Measurements from ENCODE around the gene NLGN1.

DNA sequence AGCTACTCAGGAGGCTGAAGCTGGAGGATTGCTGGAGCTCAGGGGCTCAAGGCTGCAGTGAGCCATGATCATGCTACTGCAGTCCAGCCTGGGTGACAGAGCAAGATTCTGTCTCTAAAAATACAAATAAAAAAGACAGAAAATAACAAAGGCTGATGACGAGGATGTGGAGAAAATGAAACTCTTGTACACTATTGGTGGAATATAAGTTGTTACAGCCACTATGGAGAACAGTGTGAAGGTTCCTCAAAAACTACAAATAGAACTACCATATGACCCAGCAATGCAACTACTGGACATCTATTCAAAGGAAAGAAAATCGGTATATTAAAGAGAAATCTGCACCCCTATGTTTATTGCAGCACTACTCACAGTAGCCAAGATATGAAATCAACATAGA lies 934.8 kb downstream of the NLGN1 start:
- TF ChIP-seq POLR2AphosphoS5 (IDR thresholded peaks at IDR 0.05; ENCODE audit: low read depth, low read length) (no peak), SIN3A (IDR thresholded peaks at IDR 0.05; ENCODE audit: borderline replicate concordance, insufficient read depth, low read depth, low read length) (no peak)
- TF ChIP-seq, protein P1, sequence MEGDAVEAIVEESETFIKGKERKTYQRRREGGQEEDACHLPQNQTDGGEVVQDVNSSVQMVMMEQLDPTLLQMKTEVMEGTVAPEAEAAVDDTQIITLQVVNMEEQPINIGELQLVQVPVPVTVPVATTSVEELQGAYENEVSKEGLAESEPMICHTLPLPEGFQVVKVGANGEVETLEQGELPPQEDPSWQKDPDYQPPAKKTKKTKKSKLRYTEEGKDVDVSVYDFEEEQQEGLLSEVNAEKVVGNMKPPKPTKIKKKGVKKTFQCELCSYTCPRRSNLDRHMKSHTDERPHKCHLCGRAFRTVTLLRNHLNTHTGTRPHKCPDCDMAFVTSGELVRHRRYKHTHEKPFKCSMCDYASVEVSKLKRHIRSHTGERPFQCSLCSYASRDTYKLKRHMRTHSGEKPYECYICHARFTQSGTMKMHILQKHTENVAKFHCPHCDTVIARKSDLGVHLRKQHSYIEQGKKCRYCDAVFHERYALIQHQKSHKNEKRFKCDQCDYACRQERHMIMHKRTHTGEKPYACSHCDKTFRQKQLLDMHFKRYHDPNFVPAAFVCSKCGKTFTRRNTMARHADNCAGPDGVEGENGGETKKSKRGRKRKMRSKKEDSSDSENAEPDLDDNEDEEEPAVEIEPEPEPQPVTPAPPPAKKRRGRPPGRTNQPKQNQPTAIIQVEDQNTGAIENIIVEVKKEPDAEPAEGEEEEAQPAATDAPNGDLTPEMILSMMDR (IDR thresholded peaks at IDR 0.05): no peak

All from Panc1 (cell line).